Thyroid gland (tissue), 4 donors: ENCODE measurements around the gene SEMA4G.

Experiments used
- CTCF ChIP-seq, 6 experiments: fragments of 200-600 bp in 3 of 6; fragments of 450-650 bp in 3 of 6; sonication (generic) in 3 of 6; IDR thresholded peaks; one replicate each; pipeline ENCODE4 v1.5.1; 2016 to 2019; ENCODE audit warnings: antibody characterized with exemption in 6 of 6, mild to moderate bottlenecking in 2 of 6, inconsistent platforms in 1 of 6, moderate library complexity in 1 of 6
- POLR2A ChIP-seq, 2 donors: fragments of 450-650 bp; IDR thresholded peaks; one replicate each; pipeline ENCODE4 v1.6.1; 2017; ENCODE audit warnings: antibody characterized with exemption in 2 of 2, mild to moderate bottlenecking in 2 of 2, moderate library complexity in 1 of 2

- TF ChIP-seq POLR2A (IDR thresholded peaks at IDR 0.05) = no peak
- peak; percentile 73 to 98 (median 84) for TF ChIP-seq CTCF (IDR thresholded peaks at IDR 0.05)
Observed at GRCh38 chr10:101012525-101013364, 43.4 kb downstream of the SEMA4G start.
